G401.6 (cell line): ENCODE measurements around the gene TXLNB.
"Not testable (repeated sequence)": the region's sequence is repeated elsewhere in the genome, so short reads cannot be mapped to it uniquely, and the experiment has no call there.

Source experiments
- FAIRE-seq: peaks from 2 replicates; lab custom pipeline; 2012; peaks lifted over from hg19 to GRCh38; lab: Jason Lieb, UNC

TXLNB gene

GRCh38 chr6:139308936-139309603, 17.3 kb upstream of the TXLNB start:
- FAIRE-seq = no peak

GRCh38 chr6:139308286-139308916, 16.6 kb upstream of the TXLNB start:
- FAIRE-seq = no peak

DNA sequence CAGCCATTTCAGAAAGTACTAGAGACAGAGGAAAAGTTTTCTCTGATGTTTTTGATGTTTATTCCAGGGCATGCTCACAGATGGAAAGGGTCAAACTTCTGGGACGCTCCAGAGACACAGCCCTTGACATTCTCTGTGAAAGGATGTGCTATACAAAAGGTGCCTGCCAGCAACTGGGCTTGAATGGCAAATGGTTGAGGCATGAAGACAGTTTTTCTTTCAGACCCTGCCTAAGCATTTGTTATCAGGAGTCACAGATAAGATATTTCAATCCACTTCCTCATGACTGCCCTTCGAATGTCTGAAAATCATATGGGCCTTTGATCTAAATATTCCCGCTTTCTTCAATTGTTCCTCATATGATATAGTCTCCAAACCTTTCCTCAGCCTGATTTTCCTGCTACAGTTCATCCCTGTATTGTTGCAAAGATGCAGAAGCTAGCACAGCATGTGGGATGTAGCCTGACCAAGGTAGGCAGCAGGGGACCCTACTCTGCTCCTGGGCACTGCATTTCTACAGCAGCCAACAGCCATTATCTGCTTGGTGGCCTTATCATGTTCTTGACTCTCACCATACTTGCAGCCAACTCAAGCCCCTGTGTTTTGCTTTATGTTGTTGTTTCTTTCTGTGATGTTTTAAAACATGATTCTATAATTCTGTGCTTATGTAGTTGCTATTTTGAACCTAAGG, 14.6 kb upstream of the TXLNB start:
- no peak for FAIRE-seq

- FAIRE-seq = no peak
Measured at GRCh38 chr6:139303185-139303584, 11.4 kb upstream of the TXLNB start.

GRCh38 chr6:139297921-139298320, 6.1 kb upstream of the TXLNB start:
- no peak for FAIRE-seq

GRCh38 chr6:139296927-139297326, 5.1 kb upstream of the TXLNB start:
- no peak for FAIRE-seq

DNA sequence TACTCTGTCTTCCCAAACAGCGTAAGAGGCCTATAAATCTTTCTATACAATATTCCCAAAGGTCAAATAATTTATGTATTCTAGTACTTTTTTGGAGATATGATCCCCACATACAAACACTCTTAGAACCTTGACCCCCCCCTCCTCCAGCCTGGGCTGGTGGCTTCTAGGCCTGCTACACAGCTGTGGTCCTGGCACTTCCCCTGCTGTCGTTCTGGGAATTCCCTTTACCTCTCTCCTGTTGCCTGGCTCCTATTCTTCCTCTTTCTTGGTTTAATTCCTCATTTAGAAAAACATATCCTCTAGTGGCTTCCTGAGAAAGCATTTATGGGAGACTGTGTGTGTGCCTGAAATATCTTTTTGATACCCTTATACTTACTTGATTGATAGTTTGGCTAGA, 4.1 kb upstream of the TXLNB start:
- FAIRE-seq = no peak

- FAIRE-seq = no peak
Measured at GRCh38 chr6:139294090-139294489, 2.3 kb upstream of the TXLNB start.

DNA sequence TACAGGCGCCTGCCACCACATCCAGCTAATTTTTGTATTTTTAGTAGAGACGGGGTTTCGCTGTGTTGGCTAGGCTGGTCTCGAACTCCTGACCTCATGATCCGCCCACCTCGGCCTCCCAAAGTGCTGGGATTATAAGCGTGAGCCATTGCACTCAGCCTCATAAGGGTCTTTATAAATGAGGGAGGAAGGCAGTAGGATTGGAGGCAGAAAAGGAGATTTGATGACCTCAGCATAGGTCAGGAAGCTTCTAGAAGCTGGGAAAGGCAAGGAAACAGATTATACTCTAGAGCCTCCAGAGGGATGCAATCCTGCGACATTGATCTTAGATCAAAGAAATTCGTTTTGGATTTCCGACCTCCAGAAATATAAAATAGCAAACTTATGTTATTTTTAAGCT, 1.4 kb upstream of the TXLNB start:
- not testable (repeated sequence) for FAIRE-seq

DNA sequence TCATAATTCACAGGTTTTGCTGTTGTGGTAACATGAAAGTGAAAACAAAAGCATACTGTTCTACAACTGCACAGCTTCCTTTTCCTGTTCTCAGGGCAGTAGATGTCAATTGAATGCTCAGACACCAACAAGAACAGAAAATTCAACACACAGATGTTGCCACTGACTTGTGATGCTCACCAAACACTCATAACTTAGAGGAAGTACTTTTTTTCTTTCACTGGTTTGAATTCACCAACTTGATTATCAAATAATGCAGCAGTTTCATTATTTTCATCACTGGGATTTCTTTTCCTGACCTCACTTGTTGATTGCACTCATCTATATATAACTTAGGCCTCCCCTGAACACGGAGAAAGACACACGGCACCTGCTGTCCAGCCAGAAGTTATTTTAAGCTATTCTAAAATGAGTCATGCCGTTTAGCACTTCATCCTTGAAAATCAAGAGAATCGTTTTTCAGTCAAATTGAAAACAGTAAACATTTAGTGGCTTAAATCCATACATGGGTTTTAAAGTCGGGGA, 949 bp downstream of the TXLNB start:
- no peak for FAIRE-seq

GRCh38 chr6:139289233-139289632, 2.6 kb downstream of the TXLNB start:
- FAIRE-seq = no peak

DNA sequence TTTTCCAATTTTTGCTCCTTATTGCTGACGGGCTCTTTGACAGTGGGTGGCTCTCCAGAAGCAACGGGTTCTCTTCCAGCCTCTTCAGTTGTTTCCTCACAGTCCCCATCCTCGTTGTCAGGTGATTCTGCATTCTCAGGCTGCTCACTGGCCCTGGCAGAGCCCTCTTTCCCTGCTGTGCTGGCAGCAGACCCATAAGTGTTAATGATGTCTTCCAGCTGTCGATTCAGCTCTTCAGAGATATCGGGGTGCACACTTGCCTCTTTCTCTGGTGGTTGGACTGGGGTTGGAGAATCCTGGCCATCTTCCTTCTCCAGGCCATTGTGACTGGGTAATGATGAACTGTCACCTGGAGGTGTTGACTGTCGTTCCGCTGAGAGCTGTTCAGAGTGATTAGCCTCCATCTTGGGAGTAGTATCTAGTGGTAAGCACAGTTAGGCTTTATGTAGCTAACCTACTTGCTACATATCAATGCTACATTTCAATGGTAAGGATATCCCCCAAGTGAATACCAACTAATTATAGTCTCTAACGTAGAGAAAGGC, 3.2 kb downstream of the TXLNB start:
- FAIRE-seq = no peak

DNA sequence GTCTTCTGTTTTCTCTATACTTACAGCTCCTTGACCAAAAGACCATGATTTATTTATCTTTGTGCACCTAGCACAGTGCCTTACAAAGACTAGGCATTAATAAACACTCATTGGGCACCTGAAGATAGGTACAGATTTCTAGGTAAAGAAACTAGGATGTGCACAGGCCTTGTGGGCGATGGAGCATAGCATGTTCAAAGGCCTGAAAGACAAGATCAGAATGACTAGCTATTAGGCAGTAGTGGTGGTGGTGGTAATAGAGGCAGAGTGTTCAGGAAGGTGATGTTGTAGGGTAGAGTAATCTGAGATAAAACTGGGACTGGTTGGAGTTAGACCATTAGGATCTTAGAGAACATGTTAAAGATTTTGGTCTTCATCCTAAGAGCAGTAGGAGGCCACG, 3.9 kb downstream of the TXLNB start:
- no peak for FAIRE-seq

GRCh38 chr6:139286438-139286837, 5.4 kb downstream of the TXLNB start:
- not testable (repeated sequence) for FAIRE-seq

DNA sequence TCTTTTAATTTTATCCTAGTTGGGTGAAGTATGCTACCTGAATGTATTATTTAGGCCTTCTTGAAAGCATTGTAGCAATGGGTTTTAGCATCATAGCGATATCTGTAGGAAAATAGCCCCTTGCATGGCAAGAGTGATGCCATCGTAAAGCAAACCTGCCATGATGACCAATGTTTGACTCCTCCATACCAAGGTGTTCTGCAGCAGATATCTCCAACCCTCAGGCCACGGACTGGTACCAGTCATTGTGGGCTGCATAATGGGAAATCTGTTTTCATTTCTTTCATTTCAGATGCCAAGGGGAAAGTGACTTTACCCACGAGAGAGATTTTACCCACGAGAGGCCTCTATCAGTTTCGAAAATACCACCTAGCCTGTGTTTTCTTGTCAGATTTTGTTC, 6.2 kb downstream of the TXLNB start:
- FAIRE-seq = no peak

DNA sequence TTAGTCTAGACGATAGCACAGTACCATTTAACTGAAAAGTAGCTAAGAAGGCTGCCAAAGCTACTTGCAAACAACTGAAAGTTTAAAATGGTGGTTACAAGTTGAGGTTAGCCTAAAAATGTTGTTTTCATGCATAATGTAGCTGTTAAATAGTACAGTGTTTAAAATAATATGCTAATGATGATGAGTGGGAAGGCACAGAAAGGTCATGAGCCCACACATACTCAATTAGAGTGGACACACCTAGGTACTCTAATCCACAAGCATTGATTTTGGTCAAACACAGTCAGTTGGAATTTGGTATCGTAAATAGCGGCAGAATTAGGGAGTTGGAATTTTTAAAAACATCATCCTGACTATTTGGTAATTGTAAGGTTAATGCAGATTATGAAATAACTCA, 7.0 kb downstream of the TXLNB start:
- no peak for FAIRE-seq

DNA sequence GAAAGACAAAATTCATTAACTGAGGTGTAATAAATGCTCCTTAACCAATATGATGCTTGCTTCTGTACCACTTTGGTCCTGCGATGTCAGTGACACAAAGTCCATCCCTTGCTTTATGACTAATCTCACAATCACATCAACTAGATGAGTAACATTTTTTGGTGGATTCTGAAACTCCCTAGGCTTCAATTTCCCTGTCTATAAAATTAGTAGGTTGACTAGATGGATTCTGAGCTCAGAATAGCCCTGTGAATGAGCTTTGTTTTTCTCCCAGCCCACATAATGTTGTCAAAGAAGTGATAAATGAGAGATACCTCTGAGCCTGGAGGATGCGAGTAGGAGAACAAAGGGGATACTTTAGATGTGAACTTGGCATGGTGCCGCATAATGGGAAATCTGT, 9.1 kb downstream of the TXLNB start:
- FAIRE-seq = no peak

DNA sequence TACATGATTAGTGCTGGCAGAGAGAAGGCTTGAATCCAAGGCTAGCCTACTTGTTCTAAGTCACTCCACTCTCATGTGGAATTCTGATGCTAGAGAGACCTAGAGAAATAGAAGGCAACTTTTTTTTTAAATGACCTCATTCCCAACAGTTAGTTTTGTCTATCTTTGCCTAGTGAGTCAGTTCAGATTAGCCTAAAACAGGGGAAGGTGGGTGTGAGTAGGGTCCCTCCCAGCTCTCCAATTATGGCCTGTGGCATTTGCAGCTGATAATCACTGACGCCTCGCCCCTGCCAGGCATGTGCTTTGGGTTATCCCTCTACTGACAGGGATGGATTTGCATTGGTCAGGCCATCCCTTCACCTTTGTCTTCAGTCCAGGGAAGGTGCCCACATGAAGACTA, 13.6 kb downstream of the TXLNB start:
- no peak for FAIRE-seq

DNA sequence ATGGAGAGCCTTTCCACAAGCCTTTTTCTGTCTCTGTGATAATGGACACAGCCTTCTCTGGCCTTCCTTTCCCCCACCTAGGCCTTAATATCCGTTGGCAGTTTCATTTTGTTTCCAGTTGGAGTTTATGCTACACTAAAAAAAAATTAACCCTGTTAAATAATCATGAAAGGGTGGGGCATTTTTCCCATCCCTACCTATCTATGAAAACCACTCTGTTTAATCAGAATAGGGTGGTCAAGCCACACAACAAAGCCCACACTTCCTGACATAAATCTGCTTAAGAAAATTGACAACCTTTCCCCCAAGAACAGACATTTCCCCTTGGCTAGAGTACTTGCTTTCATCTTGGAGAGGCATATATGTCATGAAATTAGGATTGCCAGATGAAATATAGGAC, 14.2 kb downstream of the TXLNB start:
- no peak for FAIRE-seq

GRCh38 chr6:139277161-139277560, 14.6 kb downstream of the TXLNB start:
- FAIRE-seq = no peak

- FAIRE-seq = no peak
Measured at GRCh38 chr6:139275279-139276055, 16.3 kb downstream of the TXLNB start.

GRCh38 chr6:139271056-139271455, 20.7 kb downstream of the TXLNB start:
- no peak for FAIRE-seq
